WERI-Rb-1 (cell line): ENCODE measurements around the gene LAMA5.

Source experiments
- DNase-seq: peaks from one replicate; pipeline ENCODE4 v3.0.0-alpha.2; 2020
- H3K27ac ChIP-seq: fragments of 250-450 bp; sonication (Bioruptor Pico); 2 replicates; pipeline ENCODE4 v1.5.1; 2020; ENCODE audit warnings: mild to moderate bottlenecking, moderate library complexity
- H3K27me3 ChIP-seq: fragments of 250-450 bp; sonication (Bioruptor Pico); 2 replicates; pipeline ENCODE4 v1.5.1; 2021; ENCODE audit warnings: mild to moderate bottlenecking, low read depth, moderate library complexity; ENCODE audit not compliant: insufficient read depth, severe bottlenecking
- H3K36me3 ChIP-seq: fragments of 250-450 bp; sonication (Bioruptor Pico); 2 replicates; pipeline ENCODE4 v1.5.1; 2020; ENCODE audit warnings: mild to moderate bottlenecking, moderate library complexity
- H3K4me3 ChIP-seq: 2 replicates; pipeline ENCODE4 v1.5.1; 2011; ENCODE audit warnings: low read depth, mild to moderate bottlenecking, control low read depth, low read length
- H3K9me3 ChIP-seq: fragments of 250-450 bp; sonication (Bioruptor Pico); 2 replicates; pipeline ENCODE4 v1.5.1; 2021; ENCODE audit warnings: mild to moderate bottlenecking, moderate library complexity; ENCODE audit not compliant: severe bottlenecking
- CTCF ChIP-seq: IDR thresholded peaks from 2 replicates; pipeline ENCODE4 v1.5.1; 2011; ENCODE audit warnings: low read depth, mild to moderate bottlenecking, control low read depth, inconsistent platforms, low read length

The LAMA5 gene

GRCh38 chr20:62367136-62367632 lies at the start of gene LAMA5:
Gene LAMA5, minus strand, starts transcription at chr20:62367312. Its CDS starts 67 bp downstream, at chr20:62367245.
- Histone ChIP-seq H3K27ac (peak within 1 kb of the TSS; percentile 93), H3K9me3 (no peaks in the 10 kb centered on the region), H3K27me3 (no peaks in the 10 kb centered on the region), H3K36me3 (peaks cover 11% of the 10 kb centered on the region), H3K4me3 (peak within 1 kb of the TSS; percentile 83)
- TF ChIP-seq CTCF, result no peak
- DNase-seq, result peak; percentile 62

- H3K27me3 ChIP-seq, result no peaks in the 10 kb centered on the region
Measured at GRCh38 chr20:62415354-62416111, 48.4 kb upstream of the LAMA5 start.

GRCh38 chr20:62413896-62414481 lies 46.9 kb upstream of the LAMA5 start:
- peak; percentile 45 for DNase-seq
- peak; percentile 72 for TF ChIP-seq CTCF
- H3K27me3 ChIP-seq, result no peaks in the 10 kb centered on the region
- no peaks in the 10 kb centered on the region for H3K36me3 ChIP-seq
- no peaks in the 10 kb centered on the region for H3K9me3 ChIP-seq
- no peak overlapping the region for H3K4me3 ChIP-seq
- H3K27ac ChIP-seq, result no peak overlapping the region

More at GRCh38 chr20:62415354-62416111, 48.4 kb upstream of the LAMA5 start:
- no peak for TF ChIP-seq CTCF
- DNase-seq, result no peak
- Histone ChIP-seq H3K9me3 (no peaks in the 10 kb centered on the region), H3K27ac (no peak overlapping the region), H3K4me3 (no peak overlapping the region), H3K36me3 (no peaks in the 10 kb centered on the region)

GRCh38 chr20:62413025-62413570 lies 46.0 kb upstream of the LAMA5 start:
- Histone ChIP-seq H3K27me3 (no peaks in the 10 kb centered on the region), H3K36me3 (no peaks in the 10 kb centered on the region), H3K9me3 (no peaks in the 10 kb centered on the region), H3K4me3 (no peak overlapping the region), H3K27ac (no peak overlapping the region)
- TF ChIP-seq CTCF, result no peak
- DNase-seq, result no peak

GRCh38 chr20:62412194-62413024 lies 45.3 kb upstream of the LAMA5 start:
- Histone ChIP-seq H3K27me3 (no peaks in the 10 kb centered on the region), H3K4me3 (no peak overlapping the region), H3K36me3 (no peaks in the 10 kb centered on the region)

More at GRCh38 chr20:62412194-62413024, 45.3 kb upstream of the LAMA5 start:
- no peak for DNase-seq
- TF ChIP-seq CTCF, result no peak
- Histone ChIP-seq H3K9me3 (no peaks in the 10 kb centered on the region), H3K27ac (no peak overlapping the region)
